ENCODE data around the gene CCL4. TPM values are rescaled to one million over a fixed set of nuclear protein-coding genes. Genes with fewer than 3 reads are reported as not detected.
A peak's percentile ranks its signal among the peaks of the same experiment; 100 is the strongest.
"Not testable (repeated sequence)": the region's sequence is repeated elsewhere in the genome, so short reads cannot be mapped to it uniquely, and the experiment has no call there.

CCL4 gene
- total RNA-seq, 3 donors from 2014 or later: 3.7 to 8.8 (median 4.1) TPM

- no peak for TF ChIP-seq CTCF (IDR thresholded peaks at IDR 0.05)
- no peaks in the 10 kb centered on the region for H3K9me3 ChIP-seq
- DNase-seq: no peak
- no peak overlapping the region for H3K4me3 ChIP-seq
- no peak for ATAC-seq
- no peaks in the 10 kb centered on the region for H3K4me1 ChIP-seq (ENCODE audit: low read depth)
- H3K36me3 ChIP-seq (ENCODE audit: low read depth): no peaks in the 10 kb centered on the region
- intact Hi-C loops (cut with DNase I, micrococcal nuclease): loop anchor here in 1 of 2 donors (5.0 kb wide), 2 partner anchors 35 to 75 kb away; no protein-coding TSS in a partner anchor
Observed at GRCh38 chr17:36112572-36112971, 8.9 kb downstream of the CCL4 start.

DNA sequence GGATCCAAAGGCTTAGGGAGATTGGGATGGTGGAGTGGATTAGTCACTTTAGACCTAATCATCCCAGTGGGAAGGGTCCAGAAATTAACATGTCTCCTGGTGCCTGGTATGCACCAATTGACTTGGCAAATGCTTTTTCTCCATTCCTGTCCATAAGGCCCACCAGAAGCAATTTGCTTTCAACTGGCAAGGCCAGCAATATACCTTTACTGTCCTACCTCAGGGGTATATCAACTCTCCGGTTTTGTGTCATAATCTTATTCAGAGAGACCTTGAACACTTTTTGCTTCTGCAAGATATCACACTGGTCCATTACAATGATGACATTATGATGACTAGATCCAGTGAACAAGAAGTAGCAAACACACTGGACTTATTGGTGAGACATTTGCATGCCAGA lies 9.5 kb downstream of the CCL4 start:
- not testable (repeated sequence) for ATAC-seq; H3K4me3 ChIP-seq; H3K4me1 ChIP-seq (ENCODE audit: low read depth); H3K36me3 ChIP-seq (ENCODE audit: low read depth); DNase-seq; H3K9me3 ChIP-seq
- intact Hi-C loops (cut with DNase I, micrococcal nuclease): loop anchor here in 1 of 2 donors (5.0 kb wide), 2 partner anchors 34 to 74 kb away; no protein-coding TSS in a partner anchor

GRCh38 chr17:36114971-36115648 lies 11.5 kb downstream of the CCL4 start:
- not testable (repeated sequence) for ATAC-seq; H3K9me3 ChIP-seq; DNase-seq; H3K4me3 ChIP-seq; H3K4me1 ChIP-seq (ENCODE audit: low read depth); H3K36me3 ChIP-seq (ENCODE audit: low read depth)
- intact Hi-C loops (cut with DNase I, micrococcal nuclease): loop anchor here in 1 of 2 donors (5.0 kb wide), 2 partner anchors 32 to 72 kb away; no protein-coding TSS in a partner anchor

DNA sequence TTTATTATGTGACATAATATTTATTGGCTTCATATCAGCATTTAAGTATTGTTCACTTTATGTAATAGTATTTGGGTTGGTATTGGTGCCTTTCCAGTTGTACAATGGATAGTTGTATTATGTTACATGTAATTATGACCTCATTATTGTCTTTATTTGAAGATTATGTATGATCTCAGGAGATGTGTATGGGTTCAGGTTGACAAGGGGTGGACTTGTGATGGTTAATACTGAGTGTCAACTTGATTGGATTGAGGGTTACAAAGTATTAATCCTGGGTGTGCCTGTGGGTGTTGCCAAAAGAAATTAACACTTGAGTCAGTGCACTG lies 12.0 kb downstream of the CCL4 start:
- H3K36me3 ChIP-seq (ENCODE audit: low read depth); DNase-seq; H3K4me3 ChIP-seq; ATAC-seq; H3K9me3 ChIP-seq; H3K4me1 ChIP-seq (ENCODE audit: low read depth); intact Hi-C loops (cut with DNase I, micrococcal nuclease): not testable (repeated sequence)

GRCh38 chr17:36117505-36118382 lies 14.1 kb downstream of the CCL4 start:
- ATAC-seq (peak; percentile 82), DNase-seq (peak in 1 of 3 donors; percentile 63)
- no peak for TF ChIP-seq CTCF (IDR thresholded peaks at IDR 0.05)
- Histone ChIP-seq H3K36me3 (ENCODE audit: low read depth) (no peaks in the 10 kb centered on the region), H3K9me3 (no peaks in the 10 kb centered on the region), H3K4me3 (no peak overlapping the region), H3K4me1 (ENCODE audit: low read depth) (no peaks in the 10 kb centered on the region)
- intact Hi-C loops (cut with DNase I, micrococcal nuclease): no loop called here

- H3K9me3 ChIP-seq: no peaks in the 10 kb centered on the region
- H3K36me3 ChIP-seq (ENCODE audit: low read depth): no peaks in the 10 kb centered on the region
- no peak for TF ChIP-seq CTCF (IDR thresholded peaks at IDR 0.05)
- intact Hi-C loops (cut with DNase I, micrococcal nuclease): no loop called here
- ATAC-seq (peak; percentile 18), DNase-seq (no peak)
- H3K4me3 ChIP-seq: no peak overlapping the region
- H3K4me1 ChIP-seq (ENCODE audit: low read depth): no peaks in the 10 kb centered on the region
Observed at GRCh38 chr17:36118477-36119353, 15.1 kb downstream of the CCL4 start.
